HCT116 (cell line): ENCODE measurements around the gene CORO2A. TPM values are rescaled to one million over a fixed set of nuclear protein-coding genes. Genes with fewer than 3 reads are reported as not detected.
"Not testable (repeated sequence)": the region's sequence is repeated elsewhere in the genome, so short reads cannot be mapped to it uniquely, and the experiment has no call there.

ENCODE experiments used
- ATAC-seq: fragments of 200-7000 bp; cut with Tn5 transposase; 2 replicates; pipeline ENCODE4 v1.9.1; 2020; ENCODE audit warnings: mild to moderate bottlenecking, moderate library complexity
- BruUV-seq: library from RNA; stranded (reverse); fragments of 400-500 nt; replicated peaks from 2 replicates; lab custom pipeline; 2021; lab: Mats Ljungman, UMichigan
- CTCF ChIA-PET: fragments of 300-600 bp; sonication (Branson Sonifier 250); formaldehyde crosslinking; loops from one replicate; lab custom pipeline; 2021; ENCODE audit warnings: antibody characterized with exemption; lab: Charles Lee
- POLR2A ChIA-PET: fragments of 300-600, 350-600 bp; sonication (Branson Sonifier 250); formaldehyde crosslinking; loops from one replicate; lab custom pipeline; 2021; ENCODE audit warnings: antibody characterized with exemption; lab: Charles Lee
- RAD21 ChIA-PET, 2 experiments: fragments of 300-600 bp; sonication (Branson Sonifier 250); formaldehyde crosslinking; loops; one replicate each; lab custom pipeline; 2023; ENCODE audit warnings: low total read pairs in 2 of 2; ENCODE audit not compliant: uncharacterized antibody in 2 of 2, unreplicated experiment in 2 of 2, low non-redundant PET in 1 of 2; lab: Charles Lee
- DNase-seq: peaks from one replicate; pipeline ENCODE4 v3.0.0-alpha.2; 2010; ENCODE audit warnings: low read depth, low spot score
- H2AFZ ChIP-seq: fragments of 200-600 bp; shearing (Covaris generic), sonication (generic); 2 replicates; pipeline ENCODE4 v1.6.1; 2017; ENCODE audit warnings: low read depth, mixed run types, mixed read lengths, antibody characterized with exemption, low read length; ENCODE audit not compliant: poor library complexity, severe bottlenecking
- H3K27ac ChIP-seq: 2 replicates; pipeline ENCODE4 v1.5.1; 2012; ENCODE audit warnings: low read depth, low read length
- H3K27me3 ChIP-seq: fragments of 200-600 bp; sonication (generic); 2 replicates; pipeline ENCODE4 v1.6.1; 2016; ENCODE audit warnings: mixed run types, low read length, mixed read lengths; ENCODE audit not compliant: insufficient read depth
- H3K36me3 ChIP-seq, 2 experiments: fragments of 200-500 bp in 1 of 2; fragments of 200-600 bp in 1 of 2; sonication (Bioruptor generic) in 1 of 2; sonication (generic) in 1 of 2; 2 replicates each; pipeline versions ENCODE4 v1.5.1 to v1.6.1; 2014 to 2016; ENCODE audit warnings: low read length in 2 of 2, inconsistent platforms in 1 of 2, mixed read lengths in 1 of 2, mixed run types in 1 of 2; ENCODE audit not compliant: insufficient read depth in 2 of 2, control insufficient read depth in 1 of 2
- H3K4me1 ChIP-seq, 2 experiments: fragments of 200-600 bp in 1 of 2; sonication (generic) in 1 of 2; 2 replicates each; pipeline versions ENCODE4 v1.5.1 to v1.6.1; 2012 to 2017; ENCODE audit warnings: low read length in 2 of 2, inconsistent platforms in 1 of 2, mild to moderate bottlenecking in 1 of 2, mixed read lengths in 1 of 2, mixed run types in 1 of 2, moderate library complexity in 1 of 2; ENCODE audit not compliant: insufficient read depth in 2 of 2, control insufficient read depth in 1 of 2
- H3K4me2 ChIP-seq: fragments of 200-600 bp; sonication (generic); 2 replicates; pipeline ENCODE4 v1.6.1; 2017; ENCODE audit warnings: mixed run types, low read length, mixed read lengths
- H3K4me3 ChIP-seq, 2 experiments: fragments of 200-600 bp in 1 of 2; sonication (generic) in 1 of 2; replicated peaks in 1 of 2; 2 replicates each; pipeline ENCODE4 v1.5.1; 2011 to 2016; ENCODE audit warnings: low read length in 2 of 2, control low read depth in 1 of 2, low read depth in 1 of 2, mild to moderate bottlenecking in 1 of 2, mixed read lengths in 1 of 2, mixed run types in 1 of 2
- H3K79me2 ChIP-seq: fragments of 200-600 bp; sonication (generic); 2 replicates; pipeline ENCODE4 v1.6.1; 2017; ENCODE audit warnings: mild to moderate bottlenecking, mixed run types, low read length, moderate library complexity, mixed read lengths; ENCODE audit not compliant: insufficient read depth
- H3K9ac ChIP-seq: fragments of 200-600 bp; sonication (generic); 2 replicates; pipeline ENCODE4 v1.6.1; 2016; ENCODE audit warnings: low read length, mixed read lengths
- H3K9me2 ChIP-seq: fragments of 200-600 bp; sonication (generic), shearing (Covaris generic); 2 replicates; pipeline ENCODE4 v1.6.1; 2017; ENCODE audit warnings: mixed run types, mild to moderate bottlenecking, moderate library complexity; ENCODE audit not compliant: insufficient read depth
- H3K9me3 ChIP-seq, 2 experiments: fragments of 200-500 bp in 1 of 2; fragments of 200-600 bp in 1 of 2; sonication (Bioruptor generic) in 1 of 2; sonication (generic) in 1 of 2; 2 replicates each; pipeline ENCODE4 v1.6.1; 2014 to 2017; ENCODE audit warnings: low read length in 2 of 2, mixed read lengths in 2 of 2, inconsistent platforms in 1 of 2, low read depth in 1 of 2, mild to moderate bottlenecking in 1 of 2, mixed run types in 1 of 2, moderate library complexity in 1 of 2; ENCODE audit not compliant: control insufficient read depth in 1 of 2, insufficient read depth in 1 of 2
- H4K20me1 ChIP-seq: fragments of 200-600 bp; sonication (generic), shearing (Covaris generic); 2 replicates; pipeline ENCODE4 v1.6.1; 2017; ENCODE audit warnings: mixed run types, mild to moderate bottlenecking, moderate library complexity; ENCODE audit not compliant: insufficient read depth
- CBX3 ChIP-seq: IDR thresholded peaks from 2 replicates; pipeline ENCODE4 v1.6.1; 2012; ENCODE audit warnings: low read depth
- CEBPB ChIP-seq: IDR thresholded peaks from 2 replicates; pipeline ENCODE4 v1.6.1; 2012; ENCODE audit warnings: low read depth
- CTCF ChIP-seq, 3 experiments: fragments of 200-600 bp in 1 of 3; sonication (generic) in 1 of 3; IDR thresholded peaks in 2 of 3; conservative IDR thresholded peaks in 1 of 3; 2 replicates each; pipeline ENCODE4 v1.5.1; 2012 to 2017; ENCODE audit warnings: low read depth in 2 of 3, low read length in 2 of 3, antibody characterized with exemption in 1 of 3, borderline replicate concordance in 1 of 3, control low read depth in 1 of 3, mild to moderate bottlenecking in 1 of 3, mixed read lengths in 1 of 3, mixed run types in 1 of 3, moderate library complexity in 1 of 3; ENCODE audit not compliant: insufficient read depth in 1 of 3
- ELF1 ChIP-seq: IDR thresholded peaks from 2 replicates; pipeline ENCODE4 v1.6.1; 2012; ENCODE audit warnings: low read depth, borderline replicate concordance
- MAX ChIP-seq: IDR thresholded peaks from 2 replicates; pipeline ENCODE4 v1.6.1; 2012
- POLR2A ChIP-seq: IDR thresholded peaks from 2 replicates; pipeline ENCODE4 v1.7.0; 2011; ENCODE audit warnings: borderline replicate concordance; ENCODE audit not compliant: insufficient read depth, insufficient read length; ENCODE audit errors: extremely low read depth
- POLR2AphosphoS5 ChIP-seq: IDR thresholded peaks from 2 replicates; pipeline ENCODE4 v1.6.1; 2011; ENCODE audit warnings: mild to moderate bottlenecking, low read depth, low read length, moderate library complexity
- SIN3A ChIP-seq: IDR thresholded peaks from 2 replicates; pipeline ENCODE4 v1.6.1; 2012; ENCODE audit warnings: low read depth
- SRF ChIP-seq: IDR thresholded peaks from 2 replicates; pipeline ENCODE4 v1.6.1; 2012; ENCODE audit warnings: low read depth
- TCF7L2 ChIP-seq: IDR thresholded peaks from 2 replicates; pipeline ENCODE4 v1.7.0; 2011; ENCODE audit warnings: borderline replicate concordance, inconsistent platforms; ENCODE audit not compliant: insufficient read depth, insufficient read length; ENCODE audit errors: extremely low read depth
- YY1 ChIP-seq: IDR thresholded peaks from 2 replicates; pipeline ENCODE4 v1.6.1; 2011; ENCODE audit warnings: low read length, low read depth, moderate library complexity, mild to moderate bottlenecking; ENCODE audit not compliant: insufficient replicate concordance; ENCODE audit errors: extremely low read depth
- ZNF274 ChIP-seq: fragments of 200-500 bp; sonication (Bioruptor generic); IDR thresholded peaks from 2 replicates; pipeline ENCODE4 v1.6.1; 2014; ENCODE audit warnings: mild to moderate bottlenecking, low read depth, low read length, inconsistent platforms
- intact Hi-C: fragments of 100-400 bp; cut with micrococcal nuclease; formaldehyde crosslinking; loops from 2 replicates; pipeline ENCODE4 v1.10.0; 2022
- total RNA-seq: library from RNA; stranded (reverse); gene quantifications from one replicate; pipeline ENCODE4 v1.2.1, GENCODE V29; 2021; ENCODE audit not compliant: unreplicated experiment

CORO2A gene
- total RNA-seq, 1 experiment from 2014 or later: 5.7 TPM

GRCh38 chr9:98090674-98091073 is 101.8 kb downstream of the CORO2A start:
- H3K79me2 ChIP-seq, POLR2A ChIA-PET, BruUV-seq, H3K9me3 ChIP-seq, H3K27me3 ChIP-seq, H3K9ac ChIP-seq, H3K27ac ChIP-seq, intact Hi-C loops, H4K20me1 ChIP-seq, H3K9me2 ChIP-seq, H2AFZ ChIP-seq, H3K4me1 ChIP-seq, RAD21 ChIA-PET, DNase-seq, H3K4me2 ChIP-seq, H3K36me3 ChIP-seq, H3K4me3 ChIP-seq, CTCF ChIA-PET, ATAC-seq: not testable (repeated sequence)
- TF ChIP-seq CTCF (IDR thresholded peaks at IDR 0.05 in 2 of 3, conservative IDR thresholded peaks at IDR 0.05 in 1 of 3; ENCODE audit: borderline replicate concordance in 1 of 3, insufficient read depth in 1 of 3, low read depth in 2 of 3, low read length in 2 of 3): peak in 1 of 3 experiments; percentile 34; a peak in 1 of 6 replicates

GRCh38 chr9:98087420-98088354 is 104.8 kb downstream of the CORO2A start:
- Histone ChIP-seq H3K79me2 (no peaks in the 10 kb centered on the region), H3K4me3 (no peak overlapping the region), H3K36me3 (peaks cover 0 to 11% of the 10 kb centered on the region in 2 experiments; a peak in 3 of 4 replicates), H3K9me2 (no peaks in the 10 kb centered on the region), H3K9ac (no peak overlapping the region), H3K9me3 (no peaks in the 10 kb centered on the region), H3K4me1 (no peaks in the 10 kb centered on the region), H3K4me2 (no peak overlapping the region), H3K27ac (no peak overlapping the region), H4K20me1 (no peaks in the 10 kb centered on the region), H3K27me3 (no peaks in the 10 kb centered on the region), H2AFZ (no peak overlapping the region)
- peak; percentile 28; the same call in 1 of the 2 replicates for ATAC-seq
- POLR2A ChIA-PET: no interaction called here
- intact Hi-C loops: loop anchor here (10.0 kb wide), 1 partner anchor 57 kb away; no protein-coding TSS in a partner anchor
- DNase-seq: no peak
- TF ChIP-seq ZNF274 (no peak), CBX3 (no peak), CEBPB (no peak), TCF7L2 (no peak), SIN3A (no peak), SRF (no peak), MAX (no peak), ELF1 (no peak), POLR2A (no peak), POLR2AphosphoS5 (no peak), YY1 (no peak)
- no TSS peak for BruUV-seq
- CTCF ChIA-PET: no interaction called here
- RAD21 ChIA-PET: no interaction called here
